ENCODE results near the gene CRTC3. TPM values are rescaled to one million over a fixed set of nuclear protein-coding genes. Genes with fewer than 3 reads are reported as not detected.

Gene CRTC3
- total RNA-seq, 2 experiments from 2014 or later = 5.6 to 14.7 TPM

DNA sequence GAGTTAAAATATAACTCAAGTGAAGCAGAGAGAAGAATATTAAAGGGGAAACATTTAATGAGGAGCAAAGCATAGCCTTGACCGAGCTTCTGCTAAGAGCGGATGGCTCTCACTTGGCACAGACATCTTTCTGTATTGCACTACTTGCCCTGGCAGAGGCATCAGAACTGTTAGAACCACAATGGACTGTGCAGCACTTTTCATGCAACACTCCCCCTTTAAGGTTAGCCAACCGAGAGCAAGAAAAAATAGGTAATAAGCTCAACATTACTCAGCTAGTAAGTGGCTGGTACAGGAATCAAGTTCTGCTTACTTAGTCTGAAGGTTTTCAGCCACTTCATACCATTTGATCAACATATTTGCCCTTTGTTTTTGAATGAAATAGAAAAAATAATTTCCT is 33.7 kb downstream of the CRTC3 start:
- no peak for DNase-seq (ENCODE audit: low spot score)
- Histone ChIP-seq H4K20me1 (ENCODE audit: insufficient read depth, low read length) (peaks cover 4% of the 10 kb centered on the region; the same call in 1 of the 2 replicates), H3K36me3 (ENCODE audit: insufficient read depth, low read length) (no peaks in the 10 kb centered on the region), H2AFZ (ENCODE audit: low read length) (no peak overlapping the region), H3K27ac (ENCODE audit: low read depth, low read length, poor library complexity, severe bottlenecking) (no peak overlapping the region), H3K4me1 (ENCODE audit: insufficient read depth, low read length, poor library complexity, severe bottlenecking) (peaks cover 10% of the 10 kb centered on the region), H3K9me2 (ENCODE audit: insufficient read depth, low read length) (no peaks in the 10 kb centered on the region), H3K79me2 (ENCODE audit: insufficient read depth, low read depth, low read length) (no peaks in the 10 kb centered on the region), H3K9me3 (ENCODE audit: low read length) (no peaks in the 10 kb centered on the region), H3K4me3 (ENCODE audit: low read depth, low read length, poor library complexity, severe bottlenecking) (no peak overlapping the region), H3K4me2 (ENCODE audit: low read length) (no peak overlapping the region)
- ChIA-PET CTCF (ENCODE audit: unreplicated experiment) (interaction anchor here (0.6 kb wide), 1 partner anchor 13 kb away, joined by 3 read pairs; no protein-coding TSS in a partner anchor), POLR2A (interaction anchor here (0.6 to 1.5 kb wide), 6 partner anchors 8 to 768 kb away, joined by 3 to 5 read pairs (median 4); no protein-coding TSS in a partner anchor)
- TF ChIP-seq, protein P1, sequence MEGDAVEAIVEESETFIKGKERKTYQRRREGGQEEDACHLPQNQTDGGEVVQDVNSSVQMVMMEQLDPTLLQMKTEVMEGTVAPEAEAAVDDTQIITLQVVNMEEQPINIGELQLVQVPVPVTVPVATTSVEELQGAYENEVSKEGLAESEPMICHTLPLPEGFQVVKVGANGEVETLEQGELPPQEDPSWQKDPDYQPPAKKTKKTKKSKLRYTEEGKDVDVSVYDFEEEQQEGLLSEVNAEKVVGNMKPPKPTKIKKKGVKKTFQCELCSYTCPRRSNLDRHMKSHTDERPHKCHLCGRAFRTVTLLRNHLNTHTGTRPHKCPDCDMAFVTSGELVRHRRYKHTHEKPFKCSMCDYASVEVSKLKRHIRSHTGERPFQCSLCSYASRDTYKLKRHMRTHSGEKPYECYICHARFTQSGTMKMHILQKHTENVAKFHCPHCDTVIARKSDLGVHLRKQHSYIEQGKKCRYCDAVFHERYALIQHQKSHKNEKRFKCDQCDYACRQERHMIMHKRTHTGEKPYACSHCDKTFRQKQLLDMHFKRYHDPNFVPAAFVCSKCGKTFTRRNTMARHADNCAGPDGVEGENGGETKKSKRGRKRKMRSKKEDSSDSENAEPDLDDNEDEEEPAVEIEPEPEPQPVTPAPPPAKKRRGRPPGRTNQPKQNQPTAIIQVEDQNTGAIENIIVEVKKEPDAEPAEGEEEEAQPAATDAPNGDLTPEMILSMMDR (conservative IDR thresholded peaks at IDR 0.05; ENCODE audit: low read length) = no peak
- no peak for TF ChIP-seq EZH2phosphoT487 (IDR thresholded peaks at IDR 0.05; ENCODE audit: borderline replicate concordance, low read depth, low read length)
- BruUV-seq (replicated peaks) = no TSS peak
- intact Hi-C loops (cut with micrococcal nuclease; ENCODE audit: unreplicated experiment) = no loop called here

DNA sequence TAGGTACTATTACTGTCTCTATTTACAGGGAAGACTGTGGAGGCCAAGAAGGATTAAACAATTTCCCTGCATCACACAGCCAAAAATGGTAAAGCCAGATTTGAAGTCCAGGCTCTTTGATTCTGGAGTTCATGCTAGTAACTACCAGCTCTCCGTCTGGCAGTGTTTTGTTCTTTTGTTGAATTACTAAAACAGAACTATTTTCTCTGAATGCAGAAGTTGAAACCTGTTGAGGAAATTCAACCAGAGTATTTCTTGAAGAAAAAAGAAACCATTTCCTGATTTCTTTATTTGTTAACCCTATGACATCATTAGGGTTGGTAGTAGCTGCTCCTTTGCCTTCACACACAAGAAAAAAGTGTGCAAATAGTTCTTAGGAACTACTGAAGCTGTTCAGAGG is 34.3 kb downstream of the CRTC3 start:
- CTCF ChIA-PET (ENCODE audit: unreplicated experiment) = interaction anchor here (0.6 kb wide), 1 partner anchor 14 kb away, joined by 3 read pairs; no protein-coding TSS in a partner anchor
- Histone ChIP-seq H3K9me3 (ENCODE audit: low read length) (no peaks in the 10 kb centered on the region), H3K9me2 (ENCODE audit: insufficient read depth, low read length) (no peaks in the 10 kb centered on the region), H3K79me2 (ENCODE audit: insufficient read depth, low read depth, low read length) (no peaks in the 10 kb centered on the region), H3K36me3 (ENCODE audit: insufficient read depth, low read length) (no peaks in the 10 kb centered on the region), H4K20me1 (ENCODE audit: insufficient read depth, low read length) (peaks cover 4% of the 10 kb centered on the region; the same call in 1 of the 2 replicates), H3K4me2 (ENCODE audit: low read length) (no peak overlapping the region), H3K4me3 (ENCODE audit: low read depth, low read length, poor library complexity, severe bottlenecking) (no peak overlapping the region), H3K27ac (ENCODE audit: low read depth, low read length, poor library complexity, severe bottlenecking) (no peak overlapping the region), H3K4me1 (ENCODE audit: insufficient read depth, low read length, poor library complexity, severe bottlenecking) (peaks cover 10% of the 10 kb centered on the region), H2AFZ (ENCODE audit: low read length) (no peak overlapping the region)
- TF ChIP-seq, protein P1 (conservative IDR thresholded peaks at IDR 0.05; ENCODE audit: low read length) = no peak
- no peak for TF ChIP-seq EZH2phosphoT487 (IDR thresholded peaks at IDR 0.05; ENCODE audit: borderline replicate concordance, low read depth, low read length)
- no TSS peak for BruUV-seq (replicated peaks)
- intact Hi-C loops (cut with micrococcal nuclease; ENCODE audit: unreplicated experiment) = no loop called here
- DNase-seq (ENCODE audit: low spot score) = peak; percentile 40
- POLR2A ChIA-PET = interaction anchor here (0.8 to 1.5 kb wide), 6 partner anchors 9 to 251 kb away, joined by 3 to 5 read pairs (median 4); no protein-coding TSS in a partner anchor

DNA sequence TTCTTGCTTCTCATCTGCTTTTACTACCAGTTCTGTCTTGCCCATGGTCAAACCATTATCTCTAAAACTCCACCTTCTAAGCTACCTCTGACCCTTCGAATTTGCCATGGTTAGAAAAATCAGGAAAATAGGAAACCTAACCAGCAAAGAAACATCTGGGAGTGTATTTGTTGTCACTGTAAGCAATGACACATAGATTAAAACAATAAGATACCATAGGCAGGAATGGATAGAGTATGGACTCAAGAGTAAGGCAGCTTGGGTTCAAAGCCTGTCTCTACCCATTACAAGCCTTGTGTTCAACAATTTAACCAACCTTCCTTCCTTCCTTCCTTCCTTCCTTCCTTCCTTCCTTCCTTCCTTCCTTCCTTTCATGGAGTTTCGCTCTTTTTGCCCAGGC is 34.9 kb downstream of the CRTC3 start:
- ChIA-PET CTCF (ENCODE audit: unreplicated experiment) (no interaction called here), POLR2A (interaction anchor here (0.8 to 1.5 kb wide), 3 partner anchors 13 to 252 kb away, joined by 3 to 5 read pairs (median 3); no protein-coding TSS in a partner anchor)

More for the DNA sequence above, 34.9 kb downstream of the CRTC3 start:
- Histone ChIP-seq H3K9me3 (ENCODE audit: low read length) (no peaks in the 10 kb centered on the region), H3K4me1 (ENCODE audit: insufficient read depth, low read length, poor library complexity, severe bottlenecking) (peaks cover 10% of the 10 kb centered on the region), H3K4me2 (ENCODE audit: low read length) (no peak overlapping the region), H3K4me3 (ENCODE audit: low read depth, low read length, poor library complexity, severe bottlenecking) (no peak overlapping the region), H2AFZ (ENCODE audit: low read length) (no peak overlapping the region), H3K36me3 (ENCODE audit: insufficient read depth, low read length) (no peaks in the 10 kb centered on the region), H3K9me2 (ENCODE audit: insufficient read depth, low read length) (no peaks in the 10 kb centered on the region), H3K79me2 (ENCODE audit: insufficient read depth, low read depth, low read length) (no peaks in the 10 kb centered on the region), H4K20me1 (ENCODE audit: insufficient read depth, low read length) (peaks cover 4% of the 10 kb centered on the region; the same call in 1 of the 2 replicates), H3K27ac (ENCODE audit: low read depth, low read length, poor library complexity, severe bottlenecking) (no peak overlapping the region)
- intact Hi-C loops (cut with micrococcal nuclease; ENCODE audit: unreplicated experiment) = no loop called here
- DNase-seq (ENCODE audit: low spot score) = no peak
- TF ChIP-seq, protein P1 (conservative IDR thresholded peaks at IDR 0.05; ENCODE audit: low read length) = no peak
- no peak for TF ChIP-seq EZH2phosphoT487 (IDR thresholded peaks at IDR 0.05; ENCODE audit: borderline replicate concordance, low read depth, low read length)
- BruUV-seq (replicated peaks) = no TSS peak

Measured in OCI-LY7 (cell line).